Activated B cell treated with CpG ODN at 0.5 μM for 24 hours (primary cell): Measurements from ENCODE around the gene TLR8. TPM values are rescaled to one million over a fixed set of nuclear protein-coding genes. Genes with fewer than 3 reads are reported as not detected.

Experiments
- ATAC-seq: fragments of 200-7000 bp; cut with Tn5 transposase; one replicate; pipeline ENCODE4 v1.10.0; 2021; ENCODE audit warnings: low read depth, mild to moderate bottlenecking, moderate library complexity
- CTCF ChIA-PET: fragments of 350-600 bp; sonication (Branson Sonifier 250); formaldehyde crosslinking; loops from one replicate; lab custom pipeline; 2021; ENCODE audit warnings: antibody characterized with exemption; lab: Charles Lee
- POLR2A ChIA-PET: fragments of 350-600 bp; sonication (Branson Sonifier 250); formaldehyde crosslinking; loops from one replicate; lab custom pipeline; 2021; ENCODE audit warnings: antibody characterized with exemption; lab: Charles Lee
- DNase-seq: peaks from one replicate; pipeline ENCODE4 v3.0.0; 2022
- H3K27ac Mint-ChIP-seq: one replicate; pipeline ENCODE4 v1.8.0; 2020; ENCODE audit warnings: mixed read lengths
- H3K27me3 Mint-ChIP-seq: one replicate; pipeline ENCODE4 v1.8.0; 2021; ENCODE audit warnings: mixed read lengths
- H3K36me3 Mint-ChIP-seq: one replicate; pipeline ENCODE4 v1.8.0; 2021; ENCODE audit warnings: low read depth, mixed read lengths
- H3K4me1 Mint-ChIP-seq: one replicate; pipeline ENCODE4 v1.8.0; 2021; ENCODE audit warnings: mixed read lengths
- H3K4me3 Mint-ChIP-seq: one replicate; pipeline ENCODE4 v1.8.0; 2020; ENCODE audit warnings: mild to moderate bottlenecking, mixed read lengths
- H3K9me3 Mint-ChIP-seq: one replicate; pipeline ENCODE4 v1.8.0; 2020; ENCODE audit warnings: mixed read lengths
- intact Hi-C: fragments of 100-400 bp; cut with micrococcal nuclease; formaldehyde crosslinking; loops from one replicate; pipeline ENCODE4 v1.15.1; 2024
- total RNA-seq: library from RNA; stranded (reverse); gene quantifications from 2 replicates; pipeline ENCODE4 v1.2.3, GENCODE V29; 2022
- TF ChIP-seq, protein P1 (sequence below): fragments of 200-600 bp; IDR thresholded peaks from one replicate; pipeline ENCODE4 v1.8.0; 2022; ENCODE audit warnings: antibody characterized with exemption, mild to moderate bottlenecking

TLR8 gene
- total RNA-seq, 1 donor from 2014 or later, result 0.22 TPM

DNA sequence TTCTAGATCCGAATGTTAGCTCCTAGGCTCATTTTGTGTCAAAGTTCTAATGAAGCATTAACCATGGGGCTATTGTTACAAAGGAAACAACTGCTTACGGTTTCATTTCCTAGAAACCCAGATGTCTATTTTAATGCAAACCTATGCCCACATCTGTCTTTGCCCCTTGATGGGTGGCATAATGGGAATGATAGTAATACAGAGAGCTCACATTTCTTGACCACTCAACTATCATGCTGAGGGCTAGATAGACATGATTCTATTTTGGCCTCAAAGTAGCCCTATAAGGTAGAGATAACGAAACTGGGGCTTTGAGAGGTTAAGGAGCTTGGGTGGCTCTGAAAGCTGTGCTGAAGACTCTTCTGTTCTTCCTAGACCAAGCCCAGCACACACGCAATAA lies 37.7 kb upstream of the TLR8 start:
- Mint-ChIP-seq H3K4me3 (peak overlapping the region; percentile 84), H3K27ac (peak overlapping the region; percentile 95), H3K9me3 (no peaks in the 10 kb centered on the region), H3K4me1 (peaks cover 75% of the 10 kb centered on the region), H3K27me3 (no peaks in the 10 kb centered on the region), H3K36me3 (peaks cover 14% of the 10 kb centered on the region)
- DNase-seq (no peak), ATAC-seq (peak; percentile 26)
- TF ChIP-seq, protein P1, sequence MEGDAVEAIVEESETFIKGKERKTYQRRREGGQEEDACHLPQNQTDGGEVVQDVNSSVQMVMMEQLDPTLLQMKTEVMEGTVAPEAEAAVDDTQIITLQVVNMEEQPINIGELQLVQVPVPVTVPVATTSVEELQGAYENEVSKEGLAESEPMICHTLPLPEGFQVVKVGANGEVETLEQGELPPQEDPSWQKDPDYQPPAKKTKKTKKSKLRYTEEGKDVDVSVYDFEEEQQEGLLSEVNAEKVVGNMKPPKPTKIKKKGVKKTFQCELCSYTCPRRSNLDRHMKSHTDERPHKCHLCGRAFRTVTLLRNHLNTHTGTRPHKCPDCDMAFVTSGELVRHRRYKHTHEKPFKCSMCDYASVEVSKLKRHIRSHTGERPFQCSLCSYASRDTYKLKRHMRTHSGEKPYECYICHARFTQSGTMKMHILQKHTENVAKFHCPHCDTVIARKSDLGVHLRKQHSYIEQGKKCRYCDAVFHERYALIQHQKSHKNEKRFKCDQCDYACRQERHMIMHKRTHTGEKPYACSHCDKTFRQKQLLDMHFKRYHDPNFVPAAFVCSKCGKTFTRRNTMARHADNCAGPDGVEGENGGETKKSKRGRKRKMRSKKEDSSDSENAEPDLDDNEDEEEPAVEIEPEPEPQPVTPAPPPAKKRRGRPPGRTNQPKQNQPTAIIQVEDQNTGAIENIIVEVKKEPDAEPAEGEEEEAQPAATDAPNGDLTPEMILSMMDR, result no peak
- ChIA-PET CTCF (no interaction called here), POLR2A (interaction anchor here (0.6 kb wide), 2 partner anchors 100 to 106 kb away, joined by 3 to 4 read pairs; partner anchors contain the start of gene TMSB4X)
- intact Hi-C loops, result no loop called here

DNA sequence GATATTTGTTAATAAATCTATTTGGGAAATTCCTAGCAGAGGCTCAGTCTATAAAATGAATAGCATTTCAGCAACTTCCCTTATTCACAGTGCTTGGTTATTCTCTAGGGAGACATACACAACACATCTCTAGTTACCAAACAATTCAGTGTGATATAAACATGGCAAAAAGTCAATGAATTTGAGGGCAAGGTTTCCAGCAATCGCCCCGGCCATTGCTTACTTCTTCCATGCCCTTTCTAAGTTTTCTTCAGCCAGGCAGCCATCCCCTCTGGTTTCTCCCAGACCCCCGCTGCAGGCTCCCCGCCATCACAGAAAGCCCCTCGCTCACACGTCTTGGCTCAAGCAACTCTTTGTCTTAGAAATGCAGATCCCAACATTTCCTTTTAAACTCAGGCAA lies 35.2 kb upstream of the TLR8 start:
- ChIA-PET POLR2A (no interaction called here), CTCF (no interaction called here)
- peak; percentile 31 for ATAC-seq
- TF ChIP-seq, protein P1, result no peak
- intact Hi-C loops, result no loop called here
- Mint-ChIP-seq H3K27me3 (no peaks in the 10 kb centered on the region), H3K36me3 (peaks cover 18% of the 10 kb centered on the region), H3K4me1 (peaks cover 82% of the 10 kb centered on the region), H3K4me3 (peak overlapping the region; percentile 29), H3K27ac (peak overlapping the region; percentile 84), H3K9me3 (no peaks in the 10 kb centered on the region)
- no peak for DNase-seq

DNA sequence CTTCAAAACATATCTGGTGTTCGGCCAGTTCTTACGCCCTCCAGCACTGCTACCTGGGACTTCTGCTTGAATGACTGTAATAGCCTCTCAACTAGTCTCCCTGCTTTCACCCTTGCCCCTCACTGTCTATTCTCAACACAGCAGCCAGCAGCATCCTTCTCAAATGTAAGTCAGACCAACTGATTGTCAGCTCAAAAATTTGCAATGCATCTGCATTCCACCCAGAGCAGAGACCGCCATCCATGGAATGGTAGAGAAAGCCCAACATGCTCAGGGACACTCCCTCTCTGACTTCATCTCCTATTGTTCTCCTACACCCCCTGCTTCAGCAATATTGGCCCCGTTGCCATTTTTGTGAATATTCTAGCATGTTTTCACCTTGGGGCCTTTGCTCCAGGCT lies 33.7 kb upstream of the TLR8 start:
- CTCF ChIA-PET, result interaction anchor here (1.2 kb wide), 1 partner anchor 58 kb away, joined by 3 read pairs; no protein-coding TSS in a partner anchor
- H3K27ac Mint-ChIP-seq, result peak overlapping the region; percentile 78
- no peaks in the 10 kb centered on the region for H3K9me3 Mint-ChIP-seq
- H3K36me3 Mint-ChIP-seq, result peaks cover 25% of the 10 kb centered on the region
- TF ChIP-seq, protein P1, result no peak
- no peak overlapping the region for H3K4me3 Mint-ChIP-seq
- intact Hi-C loops, result no loop called here
- POLR2A ChIA-PET, result interaction anchor here (0.6 kb wide), 1 partner anchor 177 kb away, joined by 3 read pairs; no protein-coding TSS in a partner anchor
- peaks cover 75% of the 10 kb centered on the region for H3K4me1 Mint-ChIP-seq
- ATAC-seq (no peak), DNase-seq (no peak)
- H3K27me3 Mint-ChIP-seq, result no peaks in the 10 kb centered on the region

DNA sequence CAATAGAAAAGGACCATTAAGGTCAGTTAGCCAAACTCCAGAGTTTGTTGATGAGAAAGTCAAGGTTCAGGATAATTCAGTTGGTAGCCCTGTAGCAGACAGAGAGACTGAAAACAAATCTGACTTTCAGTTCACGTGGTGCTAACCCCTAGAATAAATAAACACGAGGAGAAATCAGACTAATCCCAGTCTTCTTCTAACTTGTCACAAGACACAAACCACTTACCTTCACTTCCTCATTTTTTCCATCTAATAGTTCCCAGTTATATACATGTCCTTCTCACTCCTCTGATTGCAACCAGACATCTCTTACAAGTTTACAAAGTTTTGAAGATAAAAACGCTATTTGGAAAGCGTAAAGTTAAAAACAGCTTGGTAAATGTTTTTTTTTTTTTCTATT lies 31.8 kb upstream of the TLR8 start:
- peaks cover 30% of the 10 kb centered on the region for H3K36me3 Mint-ChIP-seq
- H3K4me1 Mint-ChIP-seq, result peaks cover 61% of the 10 kb centered on the region
- peak overlapping the region; percentile 15 for H3K4me3 Mint-ChIP-seq
- intact Hi-C loops, result no loop called here
- ChIA-PET CTCF (no interaction called here), POLR2A (no interaction called here)
- H3K9me3 Mint-ChIP-seq, result no peaks in the 10 kb centered on the region
- peak overlapping the region; percentile 83 for H3K27ac Mint-ChIP-seq
- DNase-seq (no peak), ATAC-seq (peak; percentile 31)
- no peaks in the 10 kb centered on the region for H3K27me3 Mint-ChIP-seq
- TF ChIP-seq, protein P1, result no peak

DNA sequence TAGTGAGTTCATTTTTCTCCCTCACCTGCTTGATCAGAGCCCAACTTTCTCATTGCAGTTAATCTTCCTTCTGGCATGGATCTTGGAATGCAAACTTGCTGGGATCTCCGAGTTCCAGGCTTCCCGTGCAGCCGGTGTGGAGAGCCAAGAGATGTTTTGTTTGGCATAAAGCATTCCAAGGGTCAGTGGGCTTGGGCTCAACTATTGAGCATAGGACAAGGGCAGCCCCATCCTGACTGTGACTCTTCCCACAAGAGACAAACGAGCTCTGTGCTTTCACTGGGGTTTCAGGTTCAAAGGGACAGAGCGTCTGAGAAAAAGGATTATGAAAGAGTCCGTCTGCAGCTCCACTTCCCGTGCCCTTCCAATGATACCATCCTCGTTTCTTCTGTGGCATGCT lies 29.0 kb upstream of the TLR8 start:
- POLR2A ChIA-PET, result no interaction called here
- no peaks in the 10 kb centered on the region for H3K27me3 Mint-ChIP-seq
- intact Hi-C loops, result no loop called here
- no peaks in the 10 kb centered on the region for H3K9me3 Mint-ChIP-seq
- H3K36me3 Mint-ChIP-seq, result peaks cover 32% of the 10 kb centered on the region
- ATAC-seq (no peak), DNase-seq (no peak)
- TF ChIP-seq, protein P1, result no peak
- H3K4me1 Mint-ChIP-seq, result peaks cover 45% of the 10 kb centered on the region
- CTCF ChIA-PET, result no interaction called here
- H3K4me3 Mint-ChIP-seq, result no peak overlapping the region
- H3K27ac Mint-ChIP-seq, result no peak overlapping the region
